Sigmoid colon (tissue), 7 donors: ENCODE measurements around the gene NOXO1. TPM values are rescaled to one million over a fixed set of nuclear protein-coding genes. Genes with fewer than 3 reads are reported as not detected.
"Not testable (repeated sequence)": the region's sequence is repeated elsewhere in the genome, so short reads cannot be mapped to it uniquely, and the experiment has no call there.

Experiments
- DNase-seq: peaks from one replicate; pipeline ENCODE4 v3.0.0-alpha.2; 2019
- H3K27ac ChIP-seq, 4 donors: fragments of 200-600 bp; sonication (generic); one replicate each; pipeline ENCODE4 v1.5.1; 2016 to 2019; ENCODE audit warnings: mild to moderate bottlenecking in 1 of 4
- H3K27me3 ChIP-seq, 3 donors: fragments of 200-600 bp; sonication (generic); one replicate each; pipeline ENCODE4 v1.5.1; 2019; ENCODE audit warnings: mild to moderate bottlenecking in 1 of 3
- H3K36me3 ChIP-seq, 4 donors: fragments of 200-600 bp; sonication (generic); one replicate each; pipeline ENCODE4 v1.5.1; 2016 to 2019
- H3K4me1 ChIP-seq, 4 donors: fragments of 200-600 bp; sonication (generic); one replicate each; pipeline ENCODE4 v1.5.1; 2017 to 2019
- H3K4me3 ChIP-seq, 4 donors: fragments of 200-600 bp; sonication (generic); one replicate each; pipeline ENCODE4 v1.5.1; 2017 to 2019; ENCODE audit warnings: mild to moderate bottlenecking in 2 of 4, moderate library complexity in 1 of 4
- H3K9me3 ChIP-seq, 4 donors: fragments of 200-600 bp in 3 of 4; sonication (generic) in 3 of 4; one replicate each; pipeline versions ENCODE4 v1.5.1 to v1.6.1; 2013 to 2019
- EP300 ChIP-seq, 4 donors: sonication (generic); formaldehyde crosslinking; IDR thresholded peaks; one replicate each; pipeline ENCODE4 v1.6.1; 2017; ENCODE audit warnings: antibody characterized with exemption in 4 of 4
- POLR2A ChIP-seq, 2 donors: fragments of 450-650 bp; IDR thresholded peaks; one replicate each; pipeline ENCODE4 v1.6.1; 2016; ENCODE audit warnings: antibody characterized with exemption in 2 of 2, mild to moderate bottlenecking in 2 of 2, moderate library complexity in 2 of 2
- POLR2AphosphoS5 ChIP-seq, 4 donors: sonication (generic); formaldehyde crosslinking; IDR thresholded peaks; one replicate each; pipeline ENCODE4 v1.6.1; 2017; ENCODE audit warnings: antibody characterized with exemption in 4 of 4
- WGBS, 2 donors: extraction: QIAGEN DNeasy Blood & Tissue Kit; methylation state at CpG; one replicate each; pipeline ENCODE4 v1.1.7; 2013; 5-methylcytosine and 5-hydroxymethylcytosine counted together
- intact Hi-C: fragments of 100-400 bp; cut with DNase I; formaldehyde crosslinking; loops from one replicate; pipeline ENCODE4 v1.15.1; 2023
- polyA plus RNA-seq, 3 donors: library from polyadenylated mRNA; stranded (reverse); fragments of 200-250 nt; gene quantifications; one replicate each; pipeline ENCODE4 v1.2.3, GENCODE V29; 2013
- total RNA-seq, 4 donors: library from RNA; depleted of rRNA; stranded (reverse); fragments of >200 nt; gene quantifications; one replicate each; pipeline ENCODE4 v1.1.0, GENCODE V29; 2016
- TF ChIP-seq, protein P1 (sequence below), 4 experiments: fragments of 450-650 bp in 3 of 4; fragments of 200-600 bp in 1 of 4; IDR thresholded peaks; one replicate each; pipeline ENCODE4 v1.5.1; 2016 to 2019; ENCODE audit warnings: antibody characterized with exemption in 4 of 4, mild to moderate bottlenecking in 3 of 4, moderate library complexity in 2 of 4
- donor health status: healthy with polysubstance abuse.
- donor health status: Bipolar disorder and iron deficiency.
- donor health status: healthy.

NOXO1 gene
- total and polyA plus RNA-seq, 7 donors, result 13.8 to 47.3 (median 15.0) TPM; not detected in 4

DNA sequence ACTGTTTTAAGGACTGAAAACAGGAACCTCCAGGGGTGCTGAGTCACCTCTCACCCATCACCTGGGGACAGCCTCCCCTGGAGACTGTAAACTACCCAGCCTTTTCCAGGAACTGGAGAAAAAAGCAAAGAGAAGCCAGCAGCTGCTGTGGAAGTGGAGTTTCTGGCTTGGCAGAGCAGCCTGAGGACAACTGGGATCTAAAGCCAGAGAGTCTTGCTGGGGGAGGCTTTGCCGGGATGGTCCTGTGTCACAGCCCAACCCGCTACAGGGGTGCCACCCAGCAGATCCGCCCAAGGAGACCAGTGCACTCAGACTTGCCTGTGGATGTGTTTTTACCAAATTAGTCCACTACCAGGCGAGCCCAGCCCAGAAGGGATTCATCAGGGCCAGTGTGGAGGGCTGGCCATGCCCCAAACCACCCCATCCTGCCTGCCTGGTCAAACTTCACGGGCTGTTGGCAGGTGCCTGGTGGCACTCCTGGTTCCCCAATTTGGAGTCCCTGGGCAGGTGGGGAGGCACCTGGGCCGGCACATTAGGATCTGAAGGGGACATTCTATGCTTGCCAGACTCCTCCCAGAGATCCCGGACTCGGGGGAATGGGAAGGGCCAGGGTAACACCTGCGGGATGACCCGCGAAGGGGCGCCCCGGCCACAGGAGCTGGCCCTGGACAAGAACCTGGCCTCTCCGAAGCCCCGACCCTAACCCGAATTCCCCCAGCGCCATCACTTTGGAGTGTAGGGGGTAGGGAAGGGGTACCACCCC, 39.0 kb downstream of the NOXO1 start:
- Histone ChIP-seq H3K27ac (peak overlapping the region; percentile 84 to 90 (median 87)), H3K4me3 (peak overlapping the region; percentile 78 to 95 (median 83)), H3K27me3 (no peaks in the 10 kb centered on the region), H3K4me1 (peaks cover 0 to 30% (median 14%) of the 10 kb centered on the region in 4 donors), H3K36me3 (peaks cover 0 to 41% (median 27%) of the 10 kb centered on the region in 4 donors), H3K9me3 (no peaks in the 10 kb centered on the region)
- 8 to 14% methylated on average over 17 of the region's 17 CpGs for WGBS, 2 donors
- intact Hi-C loops, result no loop called here
- peak; percentile 75 for DNase-seq
- TF ChIP-seq POLR2AphosphoS5 (IDR thresholded peaks at IDR 0.05) (peak in 1 of 4 donors; percentile 16), EP300 (IDR thresholded peaks at IDR 0.05) (no peak)

DNA sequence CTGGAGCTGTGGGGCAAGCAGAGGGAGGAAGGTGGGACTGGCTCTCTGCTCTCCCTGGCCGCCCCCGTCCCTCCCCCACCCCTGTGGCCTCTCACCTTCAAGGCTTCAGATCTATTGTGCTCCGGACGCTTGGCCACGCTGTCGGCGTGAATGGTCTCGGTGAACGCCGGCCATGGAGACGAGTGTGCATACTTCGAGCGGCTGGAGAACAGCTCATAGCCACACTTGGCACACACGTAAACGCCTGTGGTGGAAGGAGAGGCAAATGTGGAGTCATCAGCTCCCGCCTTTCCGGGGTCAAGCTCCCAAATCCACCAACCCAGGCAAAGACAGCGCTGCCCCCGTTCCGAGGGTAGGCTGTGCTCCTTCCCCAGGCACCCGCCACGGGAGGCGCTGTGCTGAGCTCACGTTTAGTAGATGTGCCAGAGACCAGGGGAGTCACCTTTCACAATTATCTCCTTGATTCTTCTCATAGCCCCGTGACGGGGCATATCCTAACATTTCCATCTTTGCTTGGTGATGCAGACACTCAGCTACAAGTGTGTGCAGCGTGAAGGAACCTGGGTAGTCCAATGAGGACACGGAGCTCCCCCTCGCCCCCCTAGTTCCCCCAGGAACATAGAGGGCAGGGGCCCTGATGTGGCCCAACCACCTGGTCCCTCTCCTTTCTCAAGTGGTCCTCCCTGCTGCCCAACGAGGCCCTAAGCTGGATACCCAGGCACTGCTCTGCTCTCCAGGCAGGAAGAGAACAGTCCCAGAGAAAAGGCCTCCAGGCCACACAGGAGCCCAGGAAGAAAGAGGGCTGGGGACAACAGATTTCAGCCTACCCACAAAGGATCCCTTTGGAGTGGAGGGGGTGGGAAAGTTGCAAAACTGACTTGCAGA, 39.9 kb downstream of the NOXO1 start:
- intact Hi-C loops, result no loop called here
- TF ChIP-seq, protein P1, sequence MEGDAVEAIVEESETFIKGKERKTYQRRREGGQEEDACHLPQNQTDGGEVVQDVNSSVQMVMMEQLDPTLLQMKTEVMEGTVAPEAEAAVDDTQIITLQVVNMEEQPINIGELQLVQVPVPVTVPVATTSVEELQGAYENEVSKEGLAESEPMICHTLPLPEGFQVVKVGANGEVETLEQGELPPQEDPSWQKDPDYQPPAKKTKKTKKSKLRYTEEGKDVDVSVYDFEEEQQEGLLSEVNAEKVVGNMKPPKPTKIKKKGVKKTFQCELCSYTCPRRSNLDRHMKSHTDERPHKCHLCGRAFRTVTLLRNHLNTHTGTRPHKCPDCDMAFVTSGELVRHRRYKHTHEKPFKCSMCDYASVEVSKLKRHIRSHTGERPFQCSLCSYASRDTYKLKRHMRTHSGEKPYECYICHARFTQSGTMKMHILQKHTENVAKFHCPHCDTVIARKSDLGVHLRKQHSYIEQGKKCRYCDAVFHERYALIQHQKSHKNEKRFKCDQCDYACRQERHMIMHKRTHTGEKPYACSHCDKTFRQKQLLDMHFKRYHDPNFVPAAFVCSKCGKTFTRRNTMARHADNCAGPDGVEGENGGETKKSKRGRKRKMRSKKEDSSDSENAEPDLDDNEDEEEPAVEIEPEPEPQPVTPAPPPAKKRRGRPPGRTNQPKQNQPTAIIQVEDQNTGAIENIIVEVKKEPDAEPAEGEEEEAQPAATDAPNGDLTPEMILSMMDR (IDR thresholded peaks at IDR 0.05), result no peak
- TF ChIP-seq EP300 (IDR thresholded peaks at IDR 0.05), result no peak
- no peak for TF ChIP-seq POLR2AphosphoS5 (IDR thresholded peaks at IDR 0.05)
- TF ChIP-seq POLR2A (IDR thresholded peaks at IDR 0.05), result no peak
- Histone ChIP-seq H3K36me3 (peaks cover 0 to 43% (median 27%) of the 10 kb centered on the region in 4 donors), H3K4me1 (peaks cover 0 to 30% (median 14%) of the 10 kb centered on the region in 4 donors), H3K9me3 (no peaks in the 10 kb centered on the region), H3K4me3 (peak overlapping the region in 3 of 4 donors; percentile 78 to 95 (median 86)), H3K27me3 (no peaks in the 10 kb centered on the region), H3K27ac (peak overlapping the region; percentile 84 to 90 (median 87))
- WGBS, 2 donors, result 77 to 84% methylated on average over 30 of the region's 30 CpGs
- DNase-seq, result no peak

DNA sequence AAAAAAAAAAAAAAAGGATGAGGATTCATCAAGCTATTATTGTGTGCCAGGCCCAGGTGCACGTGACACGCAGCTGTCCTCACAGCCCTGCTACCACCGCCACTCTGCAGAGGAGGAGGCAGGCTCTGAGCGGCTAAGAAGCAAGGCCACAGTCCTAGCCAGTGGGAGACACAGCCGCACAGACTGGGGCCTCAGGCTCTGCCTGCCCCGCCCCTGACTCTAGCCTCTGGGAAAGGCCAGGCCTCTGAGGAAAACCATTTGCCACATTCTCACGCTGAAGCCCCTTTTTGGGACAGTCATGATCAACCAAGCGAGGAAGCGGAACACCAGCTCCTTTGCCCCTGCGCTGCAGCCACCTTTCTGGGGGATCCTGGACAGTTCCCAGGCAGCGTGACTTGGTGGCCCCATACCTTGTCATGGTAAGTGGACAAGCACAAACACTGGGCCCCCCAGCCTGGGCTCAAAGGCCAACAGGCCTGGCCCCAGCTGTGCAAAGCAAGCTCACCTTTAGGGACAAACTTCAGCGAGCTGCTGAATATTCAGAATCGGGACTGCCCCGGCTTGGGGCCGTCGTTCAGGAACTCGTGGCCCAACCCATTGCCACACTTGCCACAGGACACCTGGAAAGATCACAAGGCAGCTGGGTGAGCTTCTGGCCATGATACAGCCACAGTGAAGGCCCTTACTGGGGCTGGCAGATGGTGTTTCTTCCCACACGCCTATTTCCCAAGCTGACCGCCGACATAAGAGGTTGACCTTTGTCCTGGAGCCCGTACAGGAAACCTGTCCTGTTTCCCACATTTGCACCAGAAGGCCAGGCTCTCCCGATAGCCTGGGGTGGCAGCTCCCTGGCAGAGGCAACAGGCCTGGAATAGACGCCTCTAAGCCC, 40.8 kb downstream of the NOXO1 start:
- 31 to 72% methylated on average over 23 of the region's 23 CpGs for WGBS, 2 donors

DNA sequence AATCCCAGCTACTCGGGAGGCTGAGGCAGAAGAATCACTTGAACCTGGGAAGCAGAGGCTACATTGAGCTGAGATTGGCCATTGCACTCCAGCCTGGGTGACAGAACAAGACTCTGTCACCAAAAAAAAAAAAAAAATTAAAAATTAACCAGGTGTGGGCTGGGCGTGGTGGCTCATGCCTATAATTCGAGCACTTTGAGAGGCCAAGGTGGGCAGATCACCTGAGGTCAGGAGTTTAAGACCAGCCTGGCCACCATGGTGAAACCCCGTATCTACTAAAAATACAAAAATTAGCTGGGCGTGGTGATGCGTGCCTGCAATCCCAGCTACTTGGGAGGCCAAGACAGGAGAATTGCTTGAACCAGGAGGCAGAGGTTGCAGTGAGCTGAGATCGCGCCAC, 41.4 kb downstream of the NOXO1 start:
- peaks cover 0 to 43% (median 27%) of the 10 kb centered on the region in 4 donors for H3K36me3 ChIP-seq
- H3K27ac ChIP-seq, H3K27me3 ChIP-seq, intact Hi-C loops, DNase-seq, H3K9me3 ChIP-seq, H3K4me3 ChIP-seq: not testable (repeated sequence)
- WGBS, 2 donors, result 28 to 78% methylated on average over 8 of the region's 8 CpGs
- peaks cover 0 to 30% (median 14%) of the 10 kb centered on the region in 4 donors for H3K4me1 ChIP-seq

More for the DNA sequence above, 40.8 kb downstream of the NOXO1 start:
- H3K4me3 ChIP-seq, result no peak overlapping the region
- intact Hi-C loops, result no loop called here
- H3K27ac ChIP-seq, result peak overlapping the region in 1 of 4 donors; percentile 88
- DNase-seq, result no peak
- peaks cover 0 to 30% (median 14%) of the 10 kb centered on the region in 4 donors for H3K4me1 ChIP-seq
- no peaks in the 10 kb centered on the region for H3K9me3 ChIP-seq
- peaks cover 0 to 43% (median 27%) of the 10 kb centered on the region in 4 donors for H3K36me3 ChIP-seq
- TF ChIP-seq POLR2AphosphoS5 (IDR thresholded peaks at IDR 0.05) (no peak), EP300 (IDR thresholded peaks at IDR 0.05) (no peak), POLR2A (IDR thresholded peaks at IDR 0.05) (no peak)
- TF ChIP-seq, protein P1 (IDR thresholded peaks at IDR 0.05), result no peak
- H3K27me3 ChIP-seq, result no peaks in the 10 kb centered on the region

DNA sequence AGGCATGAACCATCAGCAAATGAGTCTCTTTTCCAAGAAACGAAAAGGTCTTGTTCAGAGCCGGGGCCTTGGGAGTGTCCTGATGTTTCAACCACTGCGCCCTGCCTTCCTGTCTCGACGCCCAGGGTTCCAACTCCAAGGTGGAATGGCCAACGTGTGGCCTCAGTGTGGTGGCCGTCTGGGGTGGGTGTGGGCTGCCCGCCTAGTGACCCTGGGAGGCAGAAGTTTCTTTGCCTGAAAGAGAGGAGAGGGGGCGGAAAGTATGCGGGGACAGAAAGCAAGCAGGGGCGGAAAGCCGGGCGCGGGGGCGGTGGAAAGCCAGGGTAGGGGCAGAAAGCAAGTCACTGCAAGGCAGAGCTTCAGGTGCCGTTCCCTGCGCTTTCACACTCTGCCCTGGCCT, 42.4 kb downstream of the NOXO1 start:
- Histone ChIP-seq H3K9me3 (no peaks in the 10 kb centered on the region), H3K36me3 (peaks cover 0 to 43% (median 27%) of the 10 kb centered on the region in 4 donors), H3K27me3 (no peaks in the 10 kb centered on the region), H3K4me3 (no peak overlapping the region), H3K27ac (no peak overlapping the region), H3K4me1 (peaks cover 0 to 29% (median 14%) of the 10 kb centered on the region in 4 donors)
- DNase-seq, result no peak
- no peak for TF ChIP-seq POLR2AphosphoS5 (IDR thresholded peaks at IDR 0.05)
- no peak for TF ChIP-seq EP300 (IDR thresholded peaks at IDR 0.05)
- no peak for TF ChIP-seq POLR2A (IDR thresholded peaks at IDR 0.05)
- TF ChIP-seq, protein P1 (IDR thresholded peaks at IDR 0.05), result no peak
- WGBS, 2 donors, result 94 to 95% methylated on average over 17 of the region's 17 CpGs
- intact Hi-C loops, result no loop called here
